ENCODE results near the gene HDGFL3.
"Not testable (repeated sequence)": the region's sequence is repeated elsewhere in the genome, so short reads cannot be mapped to it uniquely, and the experiment has no call there.

Gene HDGFL3

DNA sequence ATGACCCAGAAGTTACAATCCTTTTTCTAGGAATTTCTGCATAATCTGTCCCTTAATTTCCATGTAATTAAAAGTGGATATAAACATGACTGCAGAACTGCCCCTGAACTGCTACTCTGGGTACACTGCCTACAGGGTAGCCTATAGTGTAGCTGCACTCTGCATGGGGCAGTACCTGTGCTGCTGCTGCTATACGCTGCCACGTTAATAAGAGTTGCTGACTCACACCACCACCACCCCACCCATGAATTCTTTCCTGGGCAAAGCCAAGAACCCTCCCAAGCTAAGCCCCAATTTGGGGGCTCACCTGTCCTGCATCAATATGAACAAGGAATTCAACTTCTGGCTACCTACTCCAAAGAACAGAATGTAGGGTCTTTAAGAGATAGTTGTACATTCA lies 13.9 kb downstream of the HDGFL3 start:
- no peak for FAIRE-seq

- FAIRE-seq: no peak
Observed at GRCh38 chr15:83192742-83193141, 14.9 kb downstream of the HDGFL3 start.

- FAIRE-seq: no peak
Observed at GRCh38 chr15:83190450-83190849, 17.2 kb downstream of the HDGFL3 start.

DNA sequence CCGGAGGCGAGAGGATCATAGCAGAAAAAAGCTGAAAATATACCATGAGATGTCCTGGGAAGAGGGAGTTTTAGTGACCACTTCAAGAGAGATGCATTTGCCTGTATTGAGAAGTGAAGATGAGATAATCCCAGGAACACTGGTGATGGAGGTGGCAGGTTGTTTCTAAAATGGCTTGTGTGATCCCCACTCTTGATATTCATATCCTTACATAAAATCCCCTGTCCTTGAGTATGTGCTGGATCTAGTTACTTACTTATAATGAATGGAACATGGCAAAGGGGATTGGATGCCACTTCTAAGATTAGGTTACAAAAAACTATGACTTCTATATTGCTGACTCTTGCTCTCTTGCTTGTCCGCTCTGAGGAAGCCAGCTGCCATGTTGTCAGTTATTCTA lies 22.1 kb downstream of the HDGFL3 start:
- no peak for FAIRE-seq

DNA sequence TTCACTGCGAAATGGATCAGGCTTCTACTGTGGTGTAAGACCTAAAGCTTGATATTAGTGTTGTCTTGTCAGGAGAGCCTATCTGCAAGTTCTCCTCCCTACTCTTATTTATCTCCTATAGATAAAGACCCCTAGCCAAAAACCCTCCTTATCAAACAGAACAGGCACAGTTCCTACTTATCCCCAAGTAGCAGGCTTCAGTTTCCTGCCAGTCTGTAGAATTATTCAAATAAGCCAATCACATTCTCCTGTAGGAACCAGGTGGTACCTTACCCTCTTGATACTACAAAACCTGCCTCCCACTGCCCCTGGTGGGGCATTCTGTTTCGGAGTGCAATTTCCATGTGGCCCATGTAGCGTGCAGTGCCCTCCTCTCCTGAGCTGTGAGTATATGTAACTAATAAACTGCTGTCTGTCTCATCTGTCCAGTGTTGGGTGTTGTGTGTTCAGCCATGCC lies 28.7 kb downstream of the HDGFL3 start:
- no peak for FAIRE-seq

GRCh38 chr15:83178390-83178789 lies 29.2 kb downstream of the HDGFL3 start:
- no peak for FAIRE-seq

DNA sequence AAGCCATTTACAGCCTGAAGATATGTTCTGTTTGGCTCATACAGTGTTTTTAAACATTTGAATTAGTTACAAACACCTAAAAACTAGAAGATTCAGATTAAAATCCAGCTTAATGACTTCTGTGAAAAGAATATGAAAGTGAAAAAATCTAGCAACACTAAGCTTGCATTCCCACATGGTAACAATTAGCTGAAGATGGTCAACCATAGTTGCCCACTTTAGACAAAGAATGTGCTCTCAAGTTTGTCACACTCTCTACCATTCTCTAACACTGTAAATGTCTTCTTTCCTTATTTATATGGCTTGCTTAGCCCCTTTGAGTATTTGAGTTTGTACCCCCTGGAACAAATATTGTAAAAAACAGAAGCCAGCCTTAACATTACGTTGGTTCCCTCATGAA lies 32.7 kb downstream of the HDGFL3 start:
- no peak for FAIRE-seq

DNA sequence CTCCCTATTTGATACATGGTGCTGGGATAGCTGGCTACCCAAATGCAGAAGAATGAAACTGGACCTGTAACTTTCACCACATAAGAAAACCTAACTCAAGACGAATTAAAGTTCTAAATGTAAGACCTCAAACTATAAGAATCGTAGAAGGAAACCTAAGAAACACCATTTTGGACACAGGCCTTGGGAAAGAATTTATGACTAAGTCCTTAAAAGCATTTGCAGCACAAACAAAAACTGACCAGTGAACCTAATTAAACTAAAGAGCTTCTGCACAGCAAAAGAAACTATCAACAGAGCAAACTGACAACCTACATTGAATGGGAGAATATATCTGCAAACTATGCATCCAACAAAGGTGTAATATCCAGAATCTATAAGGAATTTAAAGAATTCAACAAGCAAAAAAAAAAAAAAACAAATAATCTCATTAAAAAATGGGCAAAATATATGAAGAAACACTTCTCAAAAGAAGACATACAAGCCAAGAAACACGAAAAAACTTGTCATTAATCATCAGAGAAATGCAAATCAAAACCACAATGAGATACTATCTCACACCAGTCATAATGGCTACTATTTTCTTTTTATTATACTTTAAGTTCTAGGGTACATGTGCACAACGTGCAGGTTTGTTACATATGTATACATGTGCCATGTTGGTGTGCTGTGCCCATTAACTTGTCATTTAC lies 37.0 kb downstream of the HDGFL3 start:
- FAIRE-seq: no peak

DNA sequence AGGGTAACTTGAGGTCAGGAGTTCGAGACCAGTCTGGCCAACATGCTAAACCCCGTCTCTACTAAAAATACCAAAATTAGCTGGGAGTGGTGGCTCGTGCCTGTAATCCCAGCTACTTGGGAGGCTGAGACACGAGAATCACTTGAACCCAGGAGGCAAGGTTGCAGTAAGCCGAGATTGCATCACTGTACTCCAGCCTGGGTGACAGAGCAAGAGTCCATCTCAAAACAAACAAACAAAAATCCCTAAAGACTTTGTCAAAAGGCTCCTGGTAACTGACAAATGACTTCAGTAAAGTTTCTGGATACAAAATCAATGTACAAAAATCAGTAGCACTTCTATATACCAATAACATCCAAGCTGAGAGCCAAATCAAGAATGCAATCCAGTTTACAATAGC lies 38.0 kb downstream of the HDGFL3 start:
- FAIRE-seq: not testable (repeated sequence)

GRCh38 chr15:83166830-83167229 lies 40.8 kb downstream of the HDGFL3 start:
- no peak for FAIRE-seq

- FAIRE-seq: no peak
Observed at GRCh38 chr15:83166218-83166617, 41.4 kb downstream of the HDGFL3 start.

DNA sequence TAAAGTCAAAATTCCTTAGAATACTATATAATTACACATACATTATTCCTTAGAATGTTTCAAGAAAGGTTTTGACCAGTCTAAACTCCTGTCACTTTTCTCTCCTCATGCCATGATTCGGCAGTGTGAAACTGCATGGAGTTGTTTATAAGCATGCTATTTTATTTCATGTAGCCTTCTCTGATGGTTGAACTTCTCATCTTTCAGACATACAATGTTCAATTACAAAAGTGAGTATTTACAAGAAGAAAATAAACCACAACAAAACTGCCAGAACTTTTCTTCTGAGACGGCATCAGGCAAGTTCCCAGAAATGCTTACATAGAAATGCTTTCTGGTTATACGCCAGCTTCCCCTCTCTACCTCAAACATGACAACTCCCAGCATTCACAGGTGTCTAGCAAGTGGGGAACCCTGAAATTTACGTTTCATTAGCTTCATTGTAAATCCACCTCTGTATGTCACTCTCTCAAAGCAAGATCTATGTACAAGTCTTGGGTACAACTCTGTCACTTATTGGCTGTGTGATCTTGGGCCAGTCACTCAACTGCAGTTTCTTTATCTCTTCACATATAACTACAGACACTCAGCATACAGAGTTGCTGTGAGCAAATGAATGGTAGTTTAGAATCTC lies 42.7 kb downstream of the HDGFL3 start:
- no peak for FAIRE-seq

- no peak for FAIRE-seq
Observed at GRCh38 chr15:83164111-83164770, 43.4 kb downstream of the HDGFL3 start.

GRCh38 chr15:83163032-83163431 lies 44.6 kb downstream of the HDGFL3 start:
- FAIRE-seq: no peak

GRCh38 chr15:83160741-83161140 lies 46.9 kb downstream of the HDGFL3 start:
- FAIRE-seq: no peak

GRCh38 chr15:83158393-83158792 lies 49.2 kb downstream of the HDGFL3 start:
- no peak for FAIRE-seq

DNA sequence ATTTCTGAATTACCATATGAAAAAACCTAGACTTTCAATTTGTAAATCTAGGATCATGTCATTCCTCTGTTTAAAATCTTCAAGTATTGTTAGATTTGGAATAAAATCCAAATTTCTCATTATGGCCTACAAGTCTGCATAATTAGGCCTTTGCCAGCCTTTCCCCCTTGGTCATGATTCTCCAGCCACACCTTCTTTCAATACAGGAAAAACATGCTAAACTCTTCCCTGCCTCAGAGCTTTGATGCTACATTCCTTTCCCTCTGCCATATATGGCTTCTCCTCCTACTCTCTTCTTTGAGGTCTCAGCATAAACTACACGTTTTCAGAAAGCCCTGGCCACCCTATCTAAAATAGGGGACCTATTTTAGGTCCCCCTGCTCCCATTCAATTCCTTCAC lies 51.7 kb downstream of the HDGFL3 start:
- FAIRE-seq: no peak

- FAIRE-seq: no peak
Observed at GRCh38 chr15:83153288-83153687, 54.3 kb downstream of the HDGFL3 start.

- no peak for FAIRE-seq
Observed at GRCh38 chr15:83144771-83145170, 62.9 kb downstream of the HDGFL3 start.

DNA sequence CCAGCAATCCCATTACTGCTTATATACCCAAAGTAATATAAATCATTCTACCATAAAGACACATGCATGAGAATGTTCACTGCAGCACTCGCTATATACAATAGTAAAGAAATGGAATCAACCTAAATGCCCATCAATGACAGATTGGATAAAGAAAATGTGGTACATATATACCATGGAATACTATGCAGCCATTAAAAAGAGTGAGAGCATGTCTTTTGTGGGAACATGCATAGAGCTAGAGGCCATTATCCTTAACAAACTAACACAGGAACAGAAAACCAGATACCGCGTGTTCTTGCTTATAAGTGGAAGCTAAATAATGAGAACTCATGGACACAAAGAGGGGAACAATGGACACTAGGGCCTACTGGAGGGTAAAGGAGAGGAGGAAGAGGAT lies 65.5 kb downstream of the HDGFL3 start:
- FAIRE-seq: not testable (repeated sequence)

DNA sequence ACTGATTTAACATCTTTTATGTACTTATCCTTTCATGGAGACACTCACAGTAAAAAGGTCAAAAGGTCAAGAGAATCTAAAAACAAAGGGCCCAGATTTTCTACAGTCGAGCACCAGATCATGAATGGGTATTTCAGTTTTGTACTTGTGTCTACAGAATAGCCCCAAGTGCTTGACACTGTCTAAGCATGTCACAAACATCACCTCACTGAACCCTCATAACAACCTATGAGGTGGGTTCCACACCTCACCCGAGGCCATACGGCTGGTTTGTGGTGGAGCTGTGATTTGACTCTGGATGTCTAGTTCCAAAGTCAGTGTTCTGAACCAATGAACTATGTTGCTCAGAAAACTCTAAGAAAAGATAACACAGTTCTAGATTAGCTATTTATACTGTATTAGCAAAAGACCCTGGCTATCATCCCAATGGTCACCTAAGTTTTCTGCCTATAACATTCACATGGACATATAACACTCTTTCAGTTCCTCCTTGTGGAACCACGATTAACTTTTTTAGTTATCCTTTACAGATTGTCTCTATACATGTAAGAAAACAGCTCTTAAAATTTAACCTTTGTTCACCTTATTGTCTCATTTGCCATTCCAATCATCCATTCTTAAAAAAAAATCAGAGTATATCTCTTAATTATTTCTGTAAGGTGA lies 74.6 kb downstream of the HDGFL3 start:
- FAIRE-seq: no peak

DNA sequence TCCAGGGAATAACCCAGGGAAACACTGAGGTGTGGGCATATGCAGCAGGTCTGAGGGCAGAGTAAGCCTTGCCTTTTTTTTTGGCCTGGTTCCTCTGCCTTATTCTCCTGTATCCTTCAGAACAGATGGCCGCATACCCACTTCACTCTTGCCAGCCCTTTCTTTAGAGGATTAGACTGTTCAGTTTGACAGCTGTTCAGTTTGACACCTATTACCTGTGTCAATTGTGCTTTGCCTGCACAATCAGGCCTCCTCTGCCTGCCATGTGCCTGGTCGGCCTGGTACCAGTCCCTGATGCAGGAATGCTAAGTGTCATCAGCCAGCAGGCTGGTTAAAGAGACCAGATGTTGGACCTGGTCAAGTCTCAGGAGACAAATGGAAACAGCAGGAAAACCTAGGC lies 77.8 kb downstream of the HDGFL3 start:
- no peak for FAIRE-seq

DNA sequence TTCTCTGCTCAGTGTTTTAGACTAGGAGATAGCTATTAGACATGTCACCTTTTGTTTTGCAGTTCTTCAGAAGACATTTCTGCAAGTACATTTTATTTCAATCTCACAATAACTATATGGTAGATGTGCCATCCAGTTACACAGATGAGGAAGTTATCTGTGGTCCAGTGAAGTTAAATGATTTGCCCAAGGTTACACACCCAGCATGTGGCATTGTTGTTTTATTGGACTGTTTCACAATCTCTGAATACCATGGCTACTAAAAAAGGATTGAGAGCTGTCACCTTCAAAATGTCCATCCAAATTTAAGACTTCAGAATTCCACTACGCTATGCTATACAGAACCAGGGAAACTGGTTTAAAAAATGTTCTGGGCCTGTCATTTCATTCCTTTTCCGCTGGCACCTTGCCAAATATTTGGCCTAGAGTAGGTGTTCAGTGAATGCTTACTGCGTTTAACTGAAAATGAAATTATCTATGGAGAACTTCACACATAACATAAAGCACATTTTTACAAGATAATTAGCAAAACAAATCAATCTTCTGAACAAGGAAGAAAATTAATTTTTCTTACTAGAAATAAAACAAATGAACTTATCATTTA lies 80.0 kb downstream of the HDGFL3 start:
- FAIRE-seq: no peak

Measured in endometrium (tissue), 2 donors.